ENCODE measurements around the gene HOXA7.
A peak's percentile ranks its signal among the peaks of the same experiment; 100 is the strongest.

Gene HOXA7

GRCh38 chr7:27187475-27188385 is 31.3 kb upstream of the HOXA7 start (continued):
- TF ChIP-seq ZBTB11 (tag by site-specific recombination; conservative IDR thresholded peaks at IDR 0.05; ENCODE audit: low read depth) (peak; percentile 37), ZNF24 (tag by site-specific recombination; IDR thresholded peaks at IDR 0.05) (no peak), ZNF121 (tag by site-specific recombination; IDR thresholded peaks at IDR 0.05) (no peak), ZNF529 (tag by site-specific recombination; IDR thresholded peaks at IDR 0.05; ENCODE audit: insufficient replicate concordance) (no peak), TRIM28 (IDR thresholded peaks at IDR 0.05; ENCODE audit: borderline replicate concordance, low read length) (no peak), GFI1B (tag by site-specific recombination; IDR thresholded peaks at IDR 0.05) (no peak), ZFHX2 (tag by site-specific recombination; conservative IDR thresholded peaks at IDR 0.05) (peak; percentile 77), AEBP2 (tag by site-specific recombination; IDR thresholded peaks at IDR 0.05; ENCODE audit: borderline replicate concordance) (no peak), ZNF274 (IDR thresholded peaks at IDR 0.05; ENCODE audit: low read length) (no peak), ZNF274 (tag by site-specific recombination; IDR thresholded peaks at IDR 0.05; ENCODE audit: borderline replicate concordance) (no peak), ZNF398 (tag by site-specific recombination; IDR thresholded peaks at IDR 0.05) (no peak), ZNF558 (tag by site-specific recombination; IDR thresholded peaks at IDR 0.05) (no peak), ZNF792 (tag by site-specific recombination; IDR thresholded peaks at IDR 0.05) (no peak), ZNF23 (tag by site-specific recombination; IDR thresholded peaks at IDR 0.05; ENCODE audit: borderline replicate concordance) (no peak), ZNF626 (tag by site-specific recombination; IDR thresholded peaks at IDR 0.05) (no peak), ZNF785 (tag by site-specific recombination; IDR thresholded peaks at IDR 0.05) (no peak), ZNF670 (tag by site-specific recombination; IDR thresholded peaks at IDR 0.05; ENCODE audit: low read depth) (no peak), EGR2 (tag by site-specific recombination; IDR thresholded peaks at IDR 0.05; ENCODE audit: low read depth) (peak; percentile 18; the same call in 1 of the 2 replicates), ZNF26 (tag by site-specific recombination; IDR thresholded peaks at IDR 0.05) (no peak), ZFP37 (tag by site-specific recombination; IDR thresholded peaks at IDR 0.05) (no peak), ZBTB26 (tag by site-specific recombination; optimal IDR thresholded peaks at IDR 0.05) (peak; percentile 18), ZNF416 (tag by site-specific recombination; IDR thresholded peaks at IDR 0.05) (no peak), ZNF350 (tag by site-specific recombination; IDR thresholded peaks at IDR 0.05) (no peak), ZNF791 (tag by site-specific recombination; IDR thresholded peaks at IDR 0.05) (no peak), SP3 (tag by site-specific recombination; IDR thresholded peaks at IDR 0.05) (no peak), ZNF843 (tag by site-specific recombination; IDR thresholded peaks at IDR 0.05) (peak; percentile 28; the same call in 1 of the 2 replicates), ZNF423 (tag by site-specific recombination; IDR thresholded peaks at IDR 0.05) (no peak), FEZF1 (tag by site-specific recombination; IDR thresholded peaks at IDR 0.05) (peak; percentile 67), ZNF302 (tag by site-specific recombination; IDR thresholded peaks at IDR 0.05; ENCODE audit: low read depth) (no peak), YY1 (tag by site-specific recombination; IDR thresholded peaks at IDR 0.05) (no peak), ZNF501 (tag by site-specific recombination; IDR thresholded peaks at IDR 0.05) (no peak), GLIS1 (tag by site-specific recombination; IDR thresholded peaks at IDR 0.05) (peak; percentile 68)
